Activated B cell treated with CpG ODN at 0.5 μM for 24 hours (primary cell): ENCODE results near the gene DGCR8. TPM values are rescaled to one million over a fixed set of nuclear protein-coding genes. Genes with fewer than 3 reads are reported as not detected.

Experiments used
- ATAC-seq: fragments of 200-7000 bp; cut with Tn5 transposase; one replicate; pipeline ENCODE4 v1.10.0; 2021; ENCODE audit warnings: low read depth, mild to moderate bottlenecking, moderate library complexity
- CTCF ChIA-PET: fragments of 350-600 bp; sonication (Branson Sonifier 250); formaldehyde crosslinking; loops from one replicate; lab custom pipeline; 2021; ENCODE audit warnings: antibody characterized with exemption; lab: Charles Lee
- POLR2A ChIA-PET: fragments of 350-600 bp; sonication (Branson Sonifier 250); formaldehyde crosslinking; loops from one replicate; lab custom pipeline; 2021; ENCODE audit warnings: antibody characterized with exemption; lab: Charles Lee
- DNase-seq: peaks from one replicate; pipeline ENCODE4 v3.0.0; 2022
- H3K27ac Mint-ChIP-seq: one replicate; pipeline ENCODE4 v1.8.0; 2020; ENCODE audit warnings: mixed read lengths
- H3K27me3 Mint-ChIP-seq: one replicate; pipeline ENCODE4 v1.8.0; 2021; ENCODE audit warnings: mixed read lengths
- H3K36me3 Mint-ChIP-seq: one replicate; pipeline ENCODE4 v1.8.0; 2021; ENCODE audit warnings: low read depth, mixed read lengths
- H3K4me1 Mint-ChIP-seq: one replicate; pipeline ENCODE4 v1.8.0; 2021; ENCODE audit warnings: mixed read lengths
- H3K4me3 Mint-ChIP-seq: one replicate; pipeline ENCODE4 v1.8.0; 2020; ENCODE audit warnings: mild to moderate bottlenecking, mixed read lengths
- H3K9me3 Mint-ChIP-seq: one replicate; pipeline ENCODE4 v1.8.0; 2020; ENCODE audit warnings: mixed read lengths
- CTCF ChIP-seq: fragments of 200-600 bp; IDR thresholded peaks from one replicate; pipeline ENCODE4 v1.8.0; 2022; ENCODE audit warnings: antibody characterized with exemption, mild to moderate bottlenecking
- intact Hi-C: fragments of 100-400 bp; cut with micrococcal nuclease; formaldehyde crosslinking; loops from one replicate; pipeline ENCODE4 v1.15.1; 2024
- total RNA-seq: library from RNA; stranded (reverse); gene quantifications from 2 replicates; pipeline ENCODE4 v1.2.3, GENCODE V29; 2022

The DGCR8 gene
- total RNA-seq, 1 donor from 2014 or later: 35.5 TPM

DNA sequence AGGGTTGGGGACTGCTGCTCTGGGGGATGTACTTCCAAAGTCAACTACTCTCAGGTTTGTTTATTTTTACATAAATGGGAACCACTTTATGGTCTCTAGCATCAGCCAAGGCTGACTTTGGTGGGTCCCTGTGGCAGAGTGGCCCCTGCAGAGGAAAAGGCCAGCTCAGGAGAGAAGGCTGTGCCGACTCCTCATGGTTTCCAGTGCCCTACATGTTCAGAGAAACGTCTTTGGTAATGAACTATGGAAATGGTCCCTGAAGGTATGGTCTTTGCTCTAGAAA lies 48.5 kb downstream of the DGCR8 start:
- DNase-seq: no peak
- H3K36me3 Mint-ChIP-seq: peaks cover 46% of the 10 kb centered on the region
- ChIA-PET CTCF (no interaction called here), POLR2A (no interaction called here)
- no peak overlapping the region for H3K27ac Mint-ChIP-seq
- TF ChIP-seq CTCF: no peak
- peaks cover 16% of the 10 kb centered on the region for H3K4me1 Mint-ChIP-seq
- no peak for ATAC-seq
- no peaks in the 10 kb centered on the region for H3K9me3 Mint-ChIP-seq
- intact Hi-C loops: no loop called here
- no peaks in the 10 kb centered on the region for H3K27me3 Mint-ChIP-seq
- H3K4me3 Mint-ChIP-seq: no peak overlapping the region

DNA sequence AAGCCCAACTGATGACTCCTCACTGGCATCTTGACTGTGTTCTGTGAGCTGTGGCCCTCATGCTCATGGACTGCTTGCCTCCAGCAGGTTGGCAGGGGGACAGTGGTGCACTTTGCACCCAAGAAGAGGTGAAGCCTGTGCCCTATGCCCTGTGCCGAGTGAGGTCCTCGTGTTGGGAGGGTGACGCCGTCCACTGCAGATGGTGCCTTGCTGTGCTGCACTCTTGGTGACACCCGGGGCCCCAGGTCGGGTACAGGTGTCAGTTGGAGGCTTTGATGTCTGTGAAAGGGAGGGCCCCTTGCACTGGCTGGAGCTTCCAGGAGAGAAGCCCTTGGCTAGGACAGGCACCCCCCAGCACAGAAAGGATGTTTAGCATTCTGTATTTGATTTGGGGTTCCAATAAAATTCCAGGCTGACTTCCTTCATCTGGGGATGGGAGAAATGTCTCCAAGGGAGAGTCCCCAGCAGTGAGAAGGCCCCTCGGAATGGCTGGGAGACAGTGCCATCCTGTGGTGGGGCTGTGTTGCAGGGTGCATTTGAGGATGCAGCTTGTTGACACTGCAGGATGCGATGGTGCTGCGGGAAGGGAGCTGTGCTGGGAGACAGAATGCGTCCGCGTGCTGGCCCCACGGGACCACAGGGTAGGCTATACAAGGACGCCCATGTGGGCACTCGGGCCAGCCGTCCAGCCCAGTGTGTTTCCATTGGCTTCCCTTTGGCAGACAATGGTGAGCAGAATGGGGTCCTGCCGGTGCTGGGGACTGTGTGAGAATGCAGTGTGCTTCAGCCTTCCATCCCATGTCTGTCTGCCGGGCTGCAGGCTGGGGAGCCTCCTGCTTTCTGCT lies 49.1 kb downstream of the DGCR8 start:
- ChIA-PET POLR2A (interaction anchor here (1.5 kb wide), 1 partner anchor 12 kb away, joined by 4 read pairs; the partner anchor contains the start of gene TRMT2A), CTCF (interaction anchor here (1.3 kb wide), 1 partner anchor 159 kb away, joined by 4 read pairs; no protein-coding TSS in a partner anchor)
- no peak for TF ChIP-seq CTCF
- H3K4me1 Mint-ChIP-seq: peaks cover 20% of the 10 kb centered on the region
- H3K4me3 Mint-ChIP-seq: no peak overlapping the region
- ATAC-seq (no peak), DNase-seq (no peak)
- H3K27me3 Mint-ChIP-seq: no peaks in the 10 kb centered on the region
- H3K36me3 Mint-ChIP-seq: peaks cover 42% of the 10 kb centered on the region
- intact Hi-C loops: no loop called here
- no peaks in the 10 kb centered on the region for H3K9me3 Mint-ChIP-seq
- H3K27ac Mint-ChIP-seq: peak overlapping the region; percentile 24

GRCh38 chr22:20129747-20130014 lies 49.6 kb downstream of the DGCR8 start:
- no peaks in the 10 kb centered on the region for H3K27me3 Mint-ChIP-seq
- CTCF ChIA-PET: interaction anchor here (1.3 kb wide), 1 partner anchor 159 kb away, joined by 4 read pairs; no protein-coding TSS in a partner anchor

DNA sequence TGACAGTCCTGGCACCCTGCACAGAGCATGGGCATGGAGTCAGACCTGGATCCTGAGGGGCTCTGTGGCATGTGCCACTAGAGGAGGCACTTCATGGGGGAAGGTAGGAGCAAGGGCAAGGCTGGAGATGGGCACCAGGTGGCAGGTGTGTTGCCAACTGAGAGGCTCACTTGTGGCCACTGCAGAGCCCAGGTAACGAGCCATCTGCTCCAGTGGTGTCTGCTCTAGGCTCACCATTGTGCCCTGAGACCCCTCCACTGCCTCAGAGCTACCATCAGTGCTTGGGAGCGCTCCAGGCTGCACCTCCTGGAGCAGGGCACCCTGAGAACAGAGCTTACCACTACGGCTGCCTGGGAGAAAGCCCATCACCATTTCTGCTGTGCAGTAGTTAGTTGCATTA lies 50.3 kb downstream of the DGCR8 start:
- ChIA-PET CTCF (no interaction called here), POLR2A (interaction anchor here (1.3 to 1.5 kb wide), 2 partner anchors 13 kb away, joined by 4 to 8 read pairs; partner anchors contain the start of gene TRMT2A)
- Mint-ChIP-seq H3K27ac (no peak overlapping the region), H3K4me3 (peak overlapping the region; percentile 50), H3K36me3 (peaks cover 31% of the 10 kb centered on the region), H3K4me1 (peaks cover 30% of the 10 kb centered on the region), H3K27me3 (no peaks in the 10 kb centered on the region), H3K9me3 (no peaks in the 10 kb centered on the region)
- intact Hi-C loops: loop anchor here (2.0 to 5.0 kb wide), 4 partner anchors 76 to 728 kb away; partner anchors contain the start of genes HIRA, KLHL22, MRPL40 and PI4KA
- TF ChIP-seq CTCF: no peak
- DNase-seq (no peak), ATAC-seq (no peak)

More at GRCh38 chr22:20129747-20130014, 49.6 kb downstream of the DGCR8 start:
- no peak overlapping the region for H3K4me3 Mint-ChIP-seq
- intact Hi-C loops: loop anchor here (2.0 to 5.0 kb wide), 4 partner anchors 77 to 729 kb away; partner anchors contain the start of genes HIRA, KLHL22, MRPL40 and PI4KA
- POLR2A ChIA-PET: interaction anchor here (1.5 kb wide), 1 partner anchor 12 kb away, joined by 4 read pairs; the partner anchor contains the start of gene TRMT2A
- no peaks in the 10 kb centered on the region for H3K9me3 Mint-ChIP-seq
- H3K36me3 Mint-ChIP-seq: peaks cover 38% of the 10 kb centered on the region
- ATAC-seq (no peak), DNase-seq (no peak)
- TF ChIP-seq CTCF: no peak
- H3K27ac Mint-ChIP-seq: no peak overlapping the region
- peaks cover 25% of the 10 kb centered on the region for H3K4me1 Mint-ChIP-seq
